Stimulated activated CD8-positive, alpha-beta memory T cell treated with anti-CD3 and anti-CD28 coated beads, Interleukin-15, amount 100 ng/mL, for 1 hour (primary cell): ENCODE measurements around the gene ADD1.

ENCODE experiments used
- DNase-seq: peaks from one replicate; pipeline ENCODE4 v3.0.0-alpha.2; 2020; ENCODE audit warnings: low read depth

Gene ADD1

DNA sequence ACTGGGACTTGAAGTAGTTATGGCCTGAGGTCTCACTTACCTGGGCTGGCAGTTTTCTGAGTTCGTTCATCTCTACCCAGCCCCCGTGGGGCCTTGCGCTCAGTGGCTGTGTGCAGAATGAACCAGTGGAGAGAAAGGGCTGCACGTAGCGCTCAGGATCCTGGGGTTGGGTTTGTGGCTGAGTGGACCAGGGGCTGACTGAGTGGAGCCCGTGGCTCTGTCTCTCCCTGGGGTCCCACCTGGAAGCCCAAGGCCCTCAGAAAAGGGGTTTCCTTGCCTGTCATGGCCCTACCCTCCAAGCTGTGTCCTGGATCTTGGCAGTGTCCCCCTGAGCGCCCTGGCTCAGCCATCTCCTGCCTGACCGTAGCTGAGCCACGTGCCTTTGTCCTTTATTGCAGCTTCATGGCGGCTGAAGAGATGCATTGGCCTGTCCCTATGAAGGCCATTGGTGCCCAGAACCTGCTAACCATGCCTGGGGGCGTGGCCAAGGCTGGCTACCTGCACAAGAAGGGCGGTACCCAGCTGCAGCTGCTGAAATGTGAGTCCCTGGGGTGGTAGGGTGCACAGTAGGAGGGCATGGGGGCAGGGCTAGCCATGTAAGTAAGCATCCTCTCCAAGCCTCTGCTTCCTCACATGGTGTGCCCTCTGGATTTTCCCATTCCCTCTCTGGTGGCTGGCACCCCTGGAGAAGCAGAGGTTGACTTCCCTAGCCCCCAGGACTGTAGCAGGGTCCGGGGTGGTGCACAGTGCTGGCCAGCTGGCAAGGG, 23.2 kb upstream of the ADD1 start:
- no peak for DNase-seq

DNA sequence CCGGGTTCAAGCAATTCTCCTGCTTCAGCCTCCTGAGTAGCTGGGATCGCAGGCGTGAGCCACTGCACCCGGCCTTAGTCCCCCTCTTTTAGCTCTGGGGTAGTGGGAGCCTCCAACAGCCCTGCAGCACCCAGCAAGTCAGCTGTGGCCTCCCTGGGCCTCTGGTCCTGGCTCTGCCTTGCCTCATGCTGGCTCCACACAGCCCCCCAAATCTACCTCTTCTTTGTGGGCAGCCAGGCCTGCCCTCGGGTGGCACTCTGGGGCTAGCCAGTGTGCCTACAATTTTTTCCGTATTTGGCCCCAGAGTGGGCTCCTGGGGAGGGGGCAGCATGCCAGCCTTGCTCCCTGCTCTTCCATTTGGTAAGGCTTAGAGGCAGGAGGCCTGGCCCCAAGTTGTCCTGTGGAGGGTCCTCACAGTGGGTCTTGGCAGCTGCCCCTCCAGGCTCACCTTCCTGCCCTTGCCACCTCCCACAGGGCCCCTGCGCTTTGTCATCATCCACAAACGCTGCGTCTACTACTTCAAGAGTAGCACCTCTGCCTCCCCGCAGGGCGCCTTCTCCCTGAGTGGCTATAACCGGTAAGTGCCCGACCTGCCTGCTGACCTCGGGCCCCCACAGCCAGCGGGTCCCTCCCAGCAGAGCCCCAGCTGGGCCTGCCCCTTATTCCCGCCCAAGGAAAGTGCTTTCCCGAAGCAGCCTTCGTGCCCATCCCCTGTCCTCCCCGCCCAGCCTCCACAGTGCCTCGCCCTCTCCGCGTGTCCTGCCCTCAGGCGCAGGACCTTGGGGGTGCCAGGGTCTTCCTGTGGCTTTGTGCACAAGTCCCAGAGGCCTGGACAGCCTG, 21.0 kb upstream of the ADD1 start:
- DNase-seq = no peak

DNA sequence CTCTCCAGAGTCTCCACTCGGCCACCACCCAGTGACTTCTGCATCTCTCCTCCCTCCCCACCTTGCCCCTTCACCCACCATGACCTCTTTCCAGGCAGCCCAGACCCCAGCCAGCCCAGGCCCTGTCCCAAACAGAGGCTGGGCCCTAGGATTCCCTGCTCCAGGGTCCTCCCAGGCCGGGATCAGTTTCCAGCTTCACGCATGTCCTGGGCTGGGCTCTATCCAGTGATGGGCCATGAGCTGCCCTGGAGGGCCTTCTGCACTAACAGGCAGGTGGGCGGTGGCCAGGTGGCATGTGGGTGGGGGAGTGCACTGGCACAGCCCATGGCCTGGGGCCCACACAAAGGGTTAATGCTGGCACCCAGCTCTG, 20.4 kb upstream of the ADD1 start:
- no peak for DNase-seq

DNA sequence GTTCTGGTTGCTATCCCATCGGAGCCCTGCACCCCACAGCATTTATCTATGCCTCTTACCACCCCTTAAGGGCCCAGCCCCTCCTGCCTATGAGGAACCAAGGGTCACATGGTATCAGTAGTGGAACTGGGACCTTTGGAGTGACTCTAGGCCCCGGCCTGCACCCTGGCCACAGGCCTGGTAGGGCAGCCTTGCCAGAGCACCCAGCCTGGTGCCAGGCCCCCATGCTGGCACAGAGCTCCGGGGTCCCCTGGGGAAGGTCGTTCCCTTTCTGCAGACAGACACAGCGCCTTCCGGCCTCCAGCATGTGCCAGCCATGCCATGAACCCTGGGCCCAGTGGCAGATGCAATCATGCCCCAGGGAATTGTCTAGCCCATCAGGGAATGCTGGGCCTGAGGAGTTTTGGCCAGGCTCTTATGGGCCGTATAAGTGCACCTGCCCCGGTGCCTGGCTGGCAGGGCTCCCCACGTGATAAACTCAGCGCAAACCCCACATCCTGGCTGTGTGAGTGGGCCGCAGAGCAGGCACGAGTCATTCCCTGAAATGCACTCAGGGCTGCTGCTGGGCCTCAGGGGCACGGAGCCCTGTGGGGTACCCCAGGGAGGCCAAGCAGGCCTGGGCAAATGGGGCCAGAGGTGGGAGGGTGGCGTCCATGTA, 19.8 kb upstream of the ADD1 start:
- no peak for DNase-seq

DNA sequence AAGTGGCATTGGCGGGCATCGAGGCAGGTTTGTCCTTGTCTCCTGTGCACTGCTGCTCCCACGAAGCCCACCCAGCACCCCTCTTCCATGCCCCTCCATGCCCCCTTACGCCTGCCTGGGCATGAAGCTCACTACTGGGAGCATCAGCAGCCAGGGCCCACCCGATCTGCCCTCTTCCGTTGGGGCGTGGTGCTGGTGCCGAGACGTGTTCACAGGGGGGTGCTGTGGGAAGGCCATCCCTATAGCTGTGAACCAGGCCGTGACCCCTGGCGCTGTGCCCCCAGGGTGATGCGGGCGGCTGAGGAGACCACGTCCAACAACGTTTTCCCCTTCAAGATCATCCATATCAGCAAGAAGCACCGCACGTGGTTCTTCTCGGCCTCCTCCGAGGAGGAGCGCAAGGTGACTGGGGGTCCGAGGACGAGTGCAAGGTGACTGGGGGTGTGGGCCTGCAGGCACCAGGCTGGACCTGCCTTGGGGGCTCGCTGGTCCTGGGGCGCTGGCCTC, 19.3 kb upstream of the ADD1 start:
- DNase-seq = no peak

DNA sequence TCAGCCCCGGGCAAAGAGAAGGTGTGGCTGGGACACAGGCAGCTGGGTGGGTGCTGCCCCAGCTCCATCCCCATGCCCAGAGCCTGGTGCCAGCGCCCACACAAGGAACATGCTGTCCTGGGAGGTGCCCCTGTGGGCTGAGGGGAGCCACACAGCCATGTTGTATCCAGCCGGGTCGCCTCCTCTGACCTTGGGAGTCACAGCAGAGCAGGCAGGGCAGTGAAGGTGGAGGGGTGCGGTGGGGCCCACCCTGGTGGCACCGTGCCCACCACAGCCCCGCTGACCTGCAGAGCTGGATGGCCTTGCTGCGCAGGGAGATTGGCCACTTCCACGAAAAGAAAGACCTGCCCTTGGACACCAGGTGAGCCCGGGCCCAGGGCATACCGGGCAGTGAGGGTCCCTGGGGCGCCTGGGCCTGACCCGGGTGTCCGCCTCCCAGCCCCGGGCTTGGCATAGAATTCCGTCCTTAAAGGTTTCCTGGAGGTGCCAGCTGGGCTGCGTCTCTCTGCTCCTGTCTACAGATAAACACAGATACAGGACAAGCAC, 18.7 kb upstream of the ADD1 start:
- no peak for DNase-seq

DNA sequence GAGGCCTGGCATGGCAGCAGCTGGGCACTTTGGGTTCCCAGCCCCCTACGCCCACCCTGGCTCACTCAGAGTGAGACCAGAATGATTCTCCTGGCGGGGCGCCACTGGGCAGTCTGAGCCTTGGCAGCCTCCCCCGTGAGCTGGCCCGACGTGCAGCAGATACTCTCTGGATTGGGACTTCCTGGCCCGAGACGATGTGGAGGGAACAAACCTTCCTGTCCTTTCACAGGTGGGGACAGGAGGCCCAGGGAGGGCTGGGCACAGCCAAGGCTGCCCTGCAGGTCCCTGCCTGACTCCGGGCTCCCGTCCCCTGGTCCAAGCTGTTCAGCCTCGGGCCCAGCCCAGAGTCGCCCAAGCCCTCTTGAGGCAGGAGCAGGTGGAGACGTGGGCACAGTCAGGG, 17.9 kb upstream of the ADD1 start:
- DNase-seq = no peak

DNA sequence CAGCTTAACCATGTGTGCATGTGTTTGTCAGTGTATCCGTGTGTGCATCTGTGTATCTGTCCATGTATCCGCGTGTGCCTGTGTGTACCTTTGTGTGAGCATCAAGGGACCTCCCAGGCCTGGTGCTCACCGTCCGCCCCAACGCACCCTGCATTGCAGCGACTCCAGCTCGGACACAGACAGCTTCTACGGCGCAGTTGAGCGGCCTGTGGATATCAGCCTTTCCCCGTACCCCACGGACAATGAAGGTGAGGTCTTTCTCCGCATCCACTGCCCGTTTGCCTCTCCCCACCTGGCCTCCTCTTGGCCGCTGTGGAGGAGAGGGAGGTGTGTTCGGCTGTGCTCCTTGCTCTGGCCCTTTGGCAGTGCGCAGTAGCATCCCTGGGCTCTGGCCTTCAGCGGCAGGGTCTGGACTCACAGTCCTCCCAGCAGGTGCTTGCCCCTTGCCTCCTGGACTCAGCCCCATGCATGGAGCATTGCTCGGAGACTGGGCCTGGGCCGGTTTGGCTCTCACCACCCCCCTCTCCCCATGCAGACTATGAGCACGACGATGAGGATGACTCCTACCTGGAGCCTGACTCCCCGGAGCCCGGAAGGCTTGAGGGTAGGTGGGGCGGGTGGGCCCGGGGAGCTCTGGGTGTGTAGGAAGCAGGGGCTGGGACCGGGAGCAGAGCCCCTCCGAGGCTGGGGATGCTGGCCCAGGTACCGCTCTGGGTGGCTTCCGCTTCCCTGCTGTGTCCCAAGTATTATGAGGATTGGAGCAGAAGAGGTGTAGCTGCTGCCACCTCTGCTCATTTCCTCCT, 16.4 kb upstream of the ADD1 start:
- no peak for DNase-seq

DNA sequence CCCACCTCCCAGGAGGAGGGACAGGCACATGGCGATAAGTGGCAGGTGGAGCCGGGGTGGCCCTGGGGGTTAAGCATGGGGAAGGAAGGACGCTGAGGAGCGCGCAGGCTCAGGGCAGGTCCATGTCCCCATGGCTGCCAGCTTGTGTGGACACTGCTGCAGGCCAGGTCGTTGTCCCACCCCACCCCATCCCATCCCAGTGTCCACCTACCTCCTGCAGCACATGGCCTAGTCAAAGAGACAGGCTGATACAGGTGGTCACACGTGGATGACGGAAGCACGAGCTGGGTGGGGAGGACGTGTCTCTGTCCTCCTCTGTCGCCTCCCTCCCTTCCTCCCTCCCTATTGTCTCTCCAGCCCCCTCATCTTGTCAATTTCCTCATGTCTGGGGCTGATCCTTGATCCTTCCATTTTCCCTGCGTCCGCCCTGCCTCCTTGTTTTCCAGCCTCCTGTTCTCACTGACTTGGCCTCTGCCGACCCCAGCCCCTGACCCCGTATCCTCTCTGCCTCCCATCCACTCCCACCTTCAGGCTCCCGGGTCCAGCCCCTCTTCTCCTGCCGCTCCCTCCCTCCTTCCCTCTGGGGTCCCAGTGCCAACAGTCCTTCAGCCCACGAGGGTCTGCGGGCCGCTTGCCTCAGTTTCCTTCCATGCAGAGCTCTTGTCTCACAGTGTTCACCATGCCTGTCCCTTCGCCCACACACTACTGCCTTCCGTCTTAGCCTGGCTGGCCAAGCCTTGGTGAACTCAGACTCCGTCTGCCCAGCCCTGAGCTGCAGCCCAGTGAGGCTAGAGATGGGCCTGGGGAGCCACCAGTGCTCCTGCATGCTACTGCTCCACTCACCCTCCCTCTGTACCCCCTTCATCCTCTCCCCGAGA, 15.5 kb upstream of the ADD1 start:
- no peak for DNase-seq

DNA sequence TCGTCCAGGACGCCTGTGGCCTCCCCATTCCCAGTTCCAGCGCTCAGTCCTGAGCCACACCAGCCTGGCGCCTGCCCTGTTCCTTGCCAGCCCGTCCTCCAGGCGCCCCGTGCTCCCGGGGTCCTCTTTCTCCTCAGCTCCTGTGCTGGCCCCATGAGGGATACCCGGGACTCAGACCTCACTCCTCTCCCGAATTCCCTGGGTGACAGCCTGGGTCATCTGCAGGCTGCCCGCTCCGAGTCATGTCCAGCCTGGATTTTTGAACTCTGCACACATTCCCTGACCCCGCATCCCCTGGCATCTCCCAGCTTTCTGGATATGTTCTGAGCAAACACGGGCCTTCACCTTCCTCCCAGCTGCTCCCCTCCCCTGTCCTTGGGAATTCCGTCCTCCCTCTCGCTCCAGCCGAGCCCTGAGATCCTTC, 14.9 kb upstream of the ADD1 start:
- no peak for DNase-seq

DNA sequence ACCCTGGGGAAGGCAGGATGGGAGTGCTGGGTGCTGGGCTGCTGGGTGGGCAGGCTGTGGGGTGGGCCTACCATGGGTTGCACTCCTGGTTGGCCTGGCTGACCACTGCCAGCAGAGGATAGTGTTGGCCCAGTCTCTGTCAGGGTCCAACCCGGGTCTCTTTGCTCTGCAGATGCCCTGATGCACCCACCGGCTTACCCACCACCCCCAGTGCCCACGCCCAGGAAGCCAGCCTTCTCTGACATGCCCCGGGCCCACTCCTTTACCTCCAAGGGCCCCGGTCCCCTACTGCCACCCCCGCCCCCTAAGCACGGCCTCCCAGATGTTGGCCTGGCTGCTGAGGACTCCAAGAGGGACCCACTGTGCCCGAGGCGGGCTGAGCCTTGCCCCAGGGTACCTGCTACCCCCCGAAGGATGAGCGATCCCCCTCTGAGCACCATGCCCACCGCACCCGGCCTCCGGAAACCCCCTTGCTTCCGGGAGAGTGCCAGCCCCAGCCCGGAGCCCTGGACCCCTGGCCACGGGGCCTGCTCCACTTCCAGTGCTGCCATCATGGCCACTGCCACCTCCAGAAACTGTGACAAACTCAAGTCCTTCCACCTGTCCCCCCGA, 14.2 kb upstream of the ADD1 start:
- no peak for DNase-seq

DNA sequence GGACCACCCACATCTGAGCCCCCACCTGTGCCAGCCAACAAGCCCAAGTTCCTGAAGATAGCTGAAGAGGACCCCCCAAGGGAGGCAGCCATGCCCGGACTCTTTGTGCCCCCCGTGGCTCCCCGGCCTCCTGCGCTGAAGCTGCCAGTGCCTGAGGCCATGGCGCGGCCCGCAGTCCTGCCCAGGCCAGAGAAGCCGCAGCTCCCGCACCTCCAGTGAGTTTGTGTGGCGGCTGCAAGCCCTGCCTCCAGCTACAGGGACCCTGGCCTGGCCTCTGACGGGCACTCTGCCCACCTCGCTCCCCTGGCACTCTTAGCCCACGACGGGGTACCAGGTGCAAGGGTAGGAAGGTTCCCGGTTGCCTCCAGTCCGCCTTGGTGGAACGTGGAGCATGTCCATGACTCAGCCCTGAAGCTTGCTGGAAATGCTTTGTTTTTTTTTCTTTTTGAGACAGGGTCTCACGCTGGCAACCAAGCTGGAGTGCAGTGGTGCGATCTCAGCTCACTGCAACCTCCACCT, 13.7 kb upstream of the ADD1 start:
- no peak for DNase-seq

DNA sequence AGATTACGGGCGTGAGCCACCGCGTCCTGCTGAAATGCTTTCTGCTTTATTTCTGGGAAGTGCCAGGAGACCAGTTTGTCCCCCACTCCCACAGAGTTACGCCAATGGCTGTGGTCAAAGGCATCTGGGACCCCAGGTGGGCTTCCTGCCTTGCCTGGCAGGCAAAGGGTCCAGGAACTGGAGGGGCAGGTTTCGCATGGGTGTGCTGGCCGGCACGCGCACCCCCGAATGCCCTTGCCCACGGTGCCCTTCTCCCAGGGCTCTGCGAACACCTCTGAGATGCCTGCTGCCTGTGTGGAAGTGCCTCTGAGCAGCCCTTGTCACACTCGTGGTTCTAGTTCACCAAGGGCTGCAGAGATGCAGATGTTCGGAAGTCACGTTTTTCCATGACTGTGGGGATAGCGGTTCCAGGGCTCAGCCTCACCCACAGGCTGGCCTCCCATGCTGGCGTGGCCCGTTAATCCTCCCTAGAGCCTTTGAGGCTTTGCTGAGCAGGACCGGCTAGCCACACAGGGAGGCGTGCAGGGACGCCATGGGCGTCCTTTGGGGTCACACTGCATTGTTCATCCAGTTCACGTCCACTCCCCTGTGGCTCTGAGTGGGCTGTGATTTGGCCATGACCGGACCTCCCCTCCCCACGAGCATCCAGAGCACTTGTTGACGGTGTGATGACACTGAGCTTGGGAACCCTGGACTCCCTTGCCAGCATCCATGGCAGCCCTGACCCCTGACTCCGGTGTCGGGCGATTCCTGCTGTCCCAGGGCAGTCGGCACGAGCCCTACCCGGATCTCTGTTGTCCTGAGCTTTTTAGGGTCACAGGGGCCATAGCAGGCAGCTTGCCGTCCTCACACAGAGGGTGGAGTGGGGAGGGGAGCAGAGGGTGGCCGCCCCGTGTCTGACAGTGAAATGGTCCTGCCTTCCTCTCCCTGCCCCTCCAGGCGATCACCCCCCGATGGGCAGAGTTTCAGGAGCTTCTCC, 12.7 kb upstream of the ADD1 start:
- DNase-seq = no peak

DNA sequence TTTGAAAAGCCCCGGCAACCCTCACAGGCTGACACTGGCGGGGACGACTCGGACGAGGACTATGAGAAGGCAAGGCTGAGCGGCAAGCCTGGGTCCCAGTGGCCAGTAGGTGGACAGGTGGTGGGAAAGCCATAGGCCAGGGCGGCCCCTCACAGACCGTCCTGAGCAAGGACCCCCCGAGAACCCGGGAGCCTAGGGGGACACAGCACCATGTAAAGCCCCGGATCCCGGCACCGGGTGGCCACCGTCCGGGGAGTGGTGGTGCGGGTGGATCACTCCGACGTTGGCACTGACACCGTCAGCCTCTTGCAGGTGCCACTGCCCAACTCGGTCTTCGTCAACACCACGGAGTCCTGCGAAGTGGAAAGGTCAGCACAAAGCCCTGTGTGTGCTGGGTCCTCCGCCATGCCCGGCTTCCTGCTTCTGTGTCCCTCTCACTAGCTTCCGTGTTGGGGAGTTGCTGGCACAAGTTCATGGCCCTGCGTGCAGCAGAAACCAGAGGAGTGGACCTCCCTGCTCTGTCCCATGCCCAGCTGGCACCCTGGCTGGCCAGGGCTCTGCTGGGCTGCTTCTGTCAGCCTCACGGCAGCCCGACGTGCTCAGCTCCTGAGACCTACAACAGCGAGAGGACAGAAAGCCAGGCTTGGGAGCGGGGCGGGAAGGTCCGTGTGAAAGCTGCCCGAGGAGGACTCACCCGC, 11.9 kb upstream of the ADD1 start:
- no peak for DNase-seq

DNA sequence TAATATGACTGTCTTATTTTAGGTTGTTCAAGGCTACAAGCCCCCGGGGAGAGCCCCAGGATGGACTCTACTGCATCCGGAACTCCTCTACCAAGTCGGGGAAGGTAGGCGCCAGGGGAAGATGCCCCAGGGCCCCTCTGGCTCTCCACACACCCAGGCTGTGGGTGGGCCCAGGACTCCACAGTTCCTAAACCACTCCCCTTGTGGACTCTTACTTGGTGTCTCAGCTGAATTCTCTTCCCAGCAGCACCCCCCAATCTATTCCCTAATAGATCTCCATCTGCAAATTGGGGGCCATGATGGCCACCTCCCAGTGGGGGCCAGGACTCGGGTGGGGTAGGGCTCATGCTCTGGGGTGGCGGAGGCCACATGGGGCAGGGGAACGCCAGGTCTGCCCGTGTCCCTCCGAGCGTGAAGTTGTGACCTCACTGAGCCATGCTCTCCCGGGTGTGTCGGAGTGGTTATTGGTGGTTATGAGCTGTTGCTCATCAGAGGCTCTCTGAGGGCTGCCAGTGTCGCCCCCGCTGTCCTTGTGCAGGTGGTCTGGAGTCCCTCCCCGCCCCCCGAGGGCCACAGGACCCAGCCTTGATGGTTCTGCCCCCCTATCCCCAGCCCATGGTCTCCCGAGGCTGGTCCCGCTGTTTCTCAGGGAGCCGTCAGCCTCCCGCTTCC, 11.2 kb upstream of the ADD1 start:
- DNase-seq = no peak

DNA sequence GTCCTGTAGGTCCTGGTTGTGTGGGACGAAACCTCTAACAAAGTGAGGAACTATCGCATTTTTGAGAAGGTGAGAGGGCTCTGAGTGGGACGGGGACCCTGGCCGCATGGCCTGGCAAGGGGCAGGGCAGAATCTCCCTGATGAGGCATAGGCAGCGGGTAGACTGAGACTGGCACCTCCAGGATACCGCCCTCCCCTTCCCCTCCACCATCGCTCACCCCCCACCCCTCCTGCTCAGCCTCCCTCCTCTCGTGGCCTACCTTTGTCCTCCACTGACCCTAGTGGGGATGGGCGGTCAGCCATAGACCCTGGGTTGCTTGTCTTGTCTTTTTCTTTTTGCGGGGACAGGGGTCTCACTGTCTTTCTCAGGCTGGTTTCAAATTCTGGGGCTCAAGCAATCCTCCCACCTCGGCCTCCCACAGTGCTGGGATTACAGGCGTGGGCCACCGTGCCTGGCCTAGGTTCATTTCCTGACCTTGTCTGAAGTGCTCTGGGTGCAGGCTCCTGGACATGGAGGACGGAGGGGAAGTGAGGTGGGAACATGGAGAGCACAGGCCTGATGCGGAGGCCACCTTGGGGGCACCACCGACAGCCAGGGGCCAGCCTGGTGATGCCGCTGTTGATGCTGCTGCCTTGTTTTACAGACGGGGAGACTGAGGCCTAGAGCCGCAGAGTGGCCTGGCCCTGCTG, 10.5 kb upstream of the ADD1 start:
- no peak for DNase-seq

DNA sequence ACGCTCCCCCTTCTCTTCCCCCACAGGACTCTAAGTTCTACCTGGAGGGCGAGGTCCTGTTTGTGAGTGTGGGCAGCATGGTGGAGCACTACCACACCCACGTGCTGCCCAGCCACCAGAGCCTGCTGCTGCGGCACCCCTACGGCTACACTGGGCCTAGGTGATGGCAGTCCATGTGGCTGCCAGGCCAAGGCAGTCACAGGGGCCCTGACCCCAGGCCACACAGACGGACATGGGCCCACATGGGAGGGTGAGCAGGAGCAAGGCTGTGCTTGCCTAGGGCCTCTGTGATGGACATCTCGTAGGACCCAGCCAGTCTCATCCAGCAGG, 10.0 kb upstream of the ADD1 start:
- no peak for DNase-seq
